HEK293 (cell line): Measurements from ENCODE around the gene AK8.
A peak's percentile ranks its signal among the peaks of the same experiment; 100 is the strongest.
"Not testable (repeated sequence)": the region's sequence is repeated elsewhere in the genome, so short reads cannot be mapped to it uniquely, and the experiment has no call there.

Experiments used
- ELK4 ChIP-seq: IDR thresholded peaks from 2 replicates; pipeline ENCODE4 v1.6.1; 2011; ENCODE audit warnings: mild to moderate bottlenecking, low read depth, low read length, borderline replicate concordance
- GLI2 ChIP-seq: fragments of 450-650 bp; formaldehyde crosslinking; IDR thresholded peaks from 2 replicates; pipeline ENCODE4; 2017; ENCODE audit warnings: missing biosample characterization, missing genetic modification characterization, low read depth, borderline replicate concordance
- ZNF239 ChIP-seq: fragments of 450-650 bp; formaldehyde crosslinking; IDR thresholded peaks from 2 replicates; pipeline ENCODE4 v1.5.1; 2016; ENCODE audit warnings: missing biosample characterization, missing genetic modification characterization
- ZNF335 ChIP-seq: fragments of 450-650 bp; formaldehyde crosslinking; conservative IDR thresholded peaks from 2 replicates; pipeline ENCODE4 v1.5.1; 2016; ENCODE audit warnings: missing biosample characterization, missing genetic modification characterization
- ZNF366 ChIP-seq: fragments of 450-650 bp; formaldehyde crosslinking; conservative IDR thresholded peaks from 2 replicates; pipeline ENCODE4 v1.5.1; 2016; ENCODE audit warnings: missing biosample characterization, missing genetic modification characterization
- ZNF776 ChIP-seq: fragments of 450-650 bp; formaldehyde crosslinking; IDR thresholded peaks from 2 replicates; pipeline ENCODE4 v1.5.0; 2017; ENCODE audit warnings: missing biosample characterization, missing genetic modification characterization, borderline replicate concordance
- TF ChIP-seq, protein P1 (sequence below): fragments of 450-650 bp; formaldehyde crosslinking; IDR thresholded peaks from 2 replicates; pipeline ENCODE4 v1.5.1; 2016; ENCODE audit warnings: missing biosample characterization, missing genetic modification characterization

DNA sequence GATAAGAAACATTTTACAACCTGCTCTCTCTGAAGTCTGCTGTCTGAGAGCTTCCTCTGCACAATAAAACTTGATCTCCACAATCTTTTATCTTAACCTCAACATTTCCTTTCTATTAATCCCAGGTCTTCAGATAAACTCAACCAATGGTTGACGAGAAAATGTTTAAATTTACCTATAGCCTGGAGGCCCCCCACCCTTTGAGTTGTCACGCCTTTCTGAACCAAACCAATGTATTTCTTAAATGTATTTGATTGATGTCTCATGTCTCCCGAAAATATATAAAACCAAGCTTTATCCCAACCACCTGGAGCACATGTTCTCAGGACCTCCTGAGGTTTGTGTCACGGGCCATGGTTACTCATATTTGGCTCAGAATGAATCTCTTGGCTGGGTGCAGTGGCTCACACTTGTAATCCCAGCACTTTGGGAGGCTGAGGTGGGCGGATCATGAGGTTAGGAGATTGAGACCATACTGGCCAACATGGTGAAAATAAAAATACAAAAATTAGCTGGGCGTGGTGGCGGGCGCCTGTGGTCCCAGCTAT is 159.6 kb downstream of the AK8 start:
- TF ChIP-seq, protein P1, sequence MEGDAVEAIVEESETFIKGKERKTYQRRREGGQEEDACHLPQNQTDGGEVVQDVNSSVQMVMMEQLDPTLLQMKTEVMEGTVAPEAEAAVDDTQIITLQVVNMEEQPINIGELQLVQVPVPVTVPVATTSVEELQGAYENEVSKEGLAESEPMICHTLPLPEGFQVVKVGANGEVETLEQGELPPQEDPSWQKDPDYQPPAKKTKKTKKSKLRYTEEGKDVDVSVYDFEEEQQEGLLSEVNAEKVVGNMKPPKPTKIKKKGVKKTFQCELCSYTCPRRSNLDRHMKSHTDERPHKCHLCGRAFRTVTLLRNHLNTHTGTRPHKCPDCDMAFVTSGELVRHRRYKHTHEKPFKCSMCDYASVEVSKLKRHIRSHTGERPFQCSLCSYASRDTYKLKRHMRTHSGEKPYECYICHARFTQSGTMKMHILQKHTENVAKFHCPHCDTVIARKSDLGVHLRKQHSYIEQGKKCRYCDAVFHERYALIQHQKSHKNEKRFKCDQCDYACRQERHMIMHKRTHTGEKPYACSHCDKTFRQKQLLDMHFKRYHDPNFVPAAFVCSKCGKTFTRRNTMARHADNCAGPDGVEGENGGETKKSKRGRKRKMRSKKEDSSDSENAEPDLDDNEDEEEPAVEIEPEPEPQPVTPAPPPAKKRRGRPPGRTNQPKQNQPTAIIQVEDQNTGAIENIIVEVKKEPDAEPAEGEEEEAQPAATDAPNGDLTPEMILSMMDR, result not testable (repeated sequence)
- TF ChIP-seq ZNF335 (tag by site-specific recombination), result 0 out of 2 replicates have a peak, but pooled peaks have one; percentile 8
- not testable (repeated sequence) for TF ChIP-seq GLI2 (tag by site-specific recombination); ZNF366 (tag by site-specific recombination); ZNF239 (tag by site-specific recombination); ELK4; ZNF776 (tag by site-specific recombination)
